ENCODE measurements around the gene ZNF618.

The ZNF618 gene

GRCh38 chr9:114091711-114092110 lies 215.6 kb downstream of the ZNF618 start:
- no peak for DNase-seq
- in situ Hi-C loops (cut with HindIII; ENCODE audit: low pct_ligation_motif_present, low pct_unique_long_range_greater_than_20kb, low sequenced_read_pairs) = loop anchor here (25.0 kb wide), 1 partner anchor 196 kb away; no protein-coding TSS in a partner anchor

GRCh38 chr9:114092336-114092735 lies 216.2 kb downstream of the ZNF618 start:
- in situ Hi-C loops (cut with HindIII; ENCODE audit: low pct_ligation_motif_present, low pct_unique_long_range_greater_than_20kb, low sequenced_read_pairs) = loop anchor here (25.0 kb wide), 1 partner anchor 195 kb away; no protein-coding TSS in a partner anchor
- DNase-seq = no peak

- in situ Hi-C loops (cut with HindIII; ENCODE audit: low pct_ligation_motif_present, low pct_unique_long_range_greater_than_20kb, low sequenced_read_pairs) = loop anchor here (25.0 kb wide), 1 partner anchor 194 kb away; no protein-coding TSS in a partner anchor
- no peak for DNase-seq
Observed at GRCh38 chr9:114093031-114093471, 216.9 kb downstream of the ZNF618 start.

- DNase-seq = no peak
- in situ Hi-C loops (cut with HindIII; ENCODE audit: low pct_ligation_motif_present, low pct_unique_long_range_greater_than_20kb, low sequenced_read_pairs) = loop anchor here (25.0 kb wide), 1 partner anchor 193 kb away; no protein-coding TSS in a partner anchor
Observed at GRCh38 chr9:114093761-114094505, 217.8 kb downstream of the ZNF618 start.

- no peak for DNase-seq
- in situ Hi-C loops (cut with HindIII; ENCODE audit: low pct_ligation_motif_present, low pct_unique_long_range_greater_than_20kb, low sequenced_read_pairs) = loop anchor here (25.0 kb wide), 1 partner anchor 192 kb away; no protein-coding TSS in a partner anchor
Observed at GRCh38 chr9:114094971-114095370, 218.9 kb downstream of the ZNF618 start.

- in situ Hi-C loops (cut with HindIII; ENCODE audit: low pct_ligation_motif_present, low pct_unique_long_range_greater_than_20kb, low sequenced_read_pairs) = loop anchor here (25.0 kb wide), 1 partner anchor 191 kb away; no protein-coding TSS in a partner anchor
- no peak for DNase-seq
Observed at GRCh38 chr9:114096041-114096511, 220.0 kb downstream of the ZNF618 start.

GRCh38 chr9:114096866-114097612 lies 220.9 kb downstream of the ZNF618 start:
- no peak for DNase-seq
- in situ Hi-C loops (cut with HindIII; ENCODE audit: low pct_ligation_motif_present, low pct_unique_long_range_greater_than_20kb, low sequenced_read_pairs) = loop anchor here (25.0 kb wide), 1 partner anchor 190 kb away; no protein-coding TSS in a partner anchor

GRCh38 chr9:114097613-114098020 lies 221.5 kb downstream of the ZNF618 start:
- in situ Hi-C loops (cut with HindIII; ENCODE audit: low pct_ligation_motif_present, low pct_unique_long_range_greater_than_20kb, low sequenced_read_pairs) = loop anchor here (25.0 kb wide), 1 partner anchor 190 kb away; no protein-coding TSS in a partner anchor
- DNase-seq = no peak

GRCh38 chr9:114098021-114098935 lies 222.2 kb downstream of the ZNF618 start:
- in situ Hi-C loops (cut with HindIII; ENCODE audit: low pct_ligation_motif_present, low pct_unique_long_range_greater_than_20kb, low sequenced_read_pairs) = loop anchor here (25.0 kb wide), 1 partner anchor 189 kb away; no protein-coding TSS in a partner anchor

GRCh38 chr9:114098936-114099668 lies 223.0 kb downstream of the ZNF618 start, which contains the start of gene KIF12:
Gene KIF12 (minus strand): TSS chr9:114099292. CDS start chr9:114099276, 16 bp downstream.
- in situ Hi-C loops (cut with HindIII; ENCODE audit: low pct_ligation_motif_present, low pct_unique_long_range_greater_than_20kb, low sequenced_read_pairs) = loop anchor here (25.0 kb wide), 1 partner anchor 188 kb away; no protein-coding TSS in a partner anchor
- DNase-seq = peak; percentile 93

More at GRCh38 chr9:114098021-114098935, 222.2 kb downstream of the ZNF618 start:
- peak; percentile 82 for DNase-seq

- peak; percentile 43 for DNase-seq
- in situ Hi-C loops (cut with HindIII; ENCODE audit: low pct_ligation_motif_present, low pct_unique_long_range_greater_than_20kb, low sequenced_read_pairs) = loop anchor here (25.0 kb wide), 1 partner anchor 188 kb away; no protein-coding TSS in a partner anchor
Observed at GRCh38 chr9:114099669-114100270, 223.7 kb downstream of the ZNF618 start.

- in situ Hi-C loops (cut with HindIII; ENCODE audit: low pct_ligation_motif_present, low pct_unique_long_range_greater_than_20kb, low sequenced_read_pairs) = no loop called here
Observed at GRCh38 chr9:114100536-114100935, 224.4 kb downstream of the ZNF618 start.

GRCh38 chr9:114102484-114102883 lies 226.4 kb downstream of the ZNF618 start:
- in situ Hi-C loops (cut with HindIII; ENCODE audit: low pct_ligation_motif_present, low pct_unique_long_range_greater_than_20kb, low sequenced_read_pairs) = no loop called here
- DNase-seq = peak; percentile 27

More at GRCh38 chr9:114100536-114100935, 224.4 kb downstream of the ZNF618 start:
- peak; percentile 56 for DNase-seq

GRCh38 chr9:114105236-114105635 lies 229.1 kb downstream of the ZNF618 start:
- in situ Hi-C loops (cut with HindIII; ENCODE audit: low pct_ligation_motif_present, low pct_unique_long_range_greater_than_20kb, low sequenced_read_pairs) = no loop called here

More at GRCh38 chr9:114105236-114105635, 229.1 kb downstream of the ZNF618 start:
- no peak for DNase-seq

Measured in ACHN (cell line).